Inflammatory macrophage treated with lipopolysaccharide for 1 hour (primary cell): ENCODE results near the gene LGR6.
A peak's percentile ranks its signal among the peaks of the same experiment; 100 is the strongest.

ENCODE experiments used
- DNase-seq, 2 donors: peaks; one replicate each; pipeline ENCODE4 v3.0.0-alpha.2; 2020 to 2022

The LGR6 gene

DNA sequence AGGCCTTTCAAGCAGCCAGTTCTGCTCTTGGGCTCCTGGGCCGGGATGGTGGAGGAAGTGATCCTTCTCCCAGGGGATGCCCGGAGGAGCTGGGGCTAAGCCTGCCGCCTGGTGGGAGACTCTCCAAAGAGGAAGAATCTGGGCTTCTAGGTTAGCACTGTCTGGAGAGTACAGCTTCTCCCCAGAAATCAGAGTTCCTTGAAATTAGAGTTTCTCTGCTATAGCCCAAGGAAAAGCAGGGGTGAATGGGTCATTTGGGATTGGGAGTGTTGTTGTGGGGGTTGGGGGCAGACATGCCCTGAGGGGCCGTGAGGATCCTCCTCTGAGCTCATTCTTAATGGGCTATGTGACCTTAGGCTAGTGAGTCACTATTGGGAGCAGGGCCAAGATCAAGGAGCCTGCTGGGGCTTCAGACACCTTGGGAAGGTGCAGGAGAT lies 6.5 kb downstream of the LGR6 start:
- DNase-seq, result no peak

DNA sequence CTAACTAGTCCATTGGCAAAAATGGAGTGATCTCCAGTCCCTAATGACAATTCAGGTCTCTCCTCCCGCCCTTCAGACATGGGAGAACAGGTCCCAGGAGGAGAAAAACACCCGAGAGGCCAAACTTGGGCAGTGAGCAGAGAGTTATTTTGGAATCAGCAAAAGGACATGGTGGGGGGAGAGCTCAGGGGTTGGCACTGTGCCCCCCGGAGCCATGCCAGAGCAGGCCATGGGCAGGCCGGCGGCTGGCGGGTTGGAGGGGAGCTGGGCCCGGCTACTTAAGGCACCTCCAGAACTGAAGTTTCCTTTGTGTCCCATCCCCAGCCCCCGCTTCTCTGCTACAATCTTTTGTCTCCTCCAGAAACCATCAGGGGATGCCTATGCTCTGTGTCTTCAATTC lies 7.1 kb downstream of the LGR6 start:
- DNase-seq, result no peak

DNA sequence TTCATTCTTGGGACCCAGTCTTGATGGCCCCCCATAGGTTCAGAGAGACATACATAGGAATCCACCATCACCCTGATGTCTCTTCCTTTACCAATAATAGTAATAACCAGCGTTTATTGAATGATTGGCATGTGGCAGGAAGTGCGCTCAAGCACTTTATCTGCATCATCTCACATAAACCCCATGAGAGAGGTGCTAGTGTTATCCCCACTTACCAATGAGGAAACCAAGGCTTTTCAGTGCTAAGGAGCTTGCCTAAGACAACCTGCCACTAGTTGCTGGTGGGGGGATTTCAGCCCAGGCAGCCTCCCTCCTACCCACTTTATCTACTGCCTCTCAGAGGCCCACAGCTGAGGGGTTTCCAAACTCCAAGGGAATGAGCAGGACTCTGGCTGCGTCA lies 7.7 kb downstream of the LGR6 start:
- no peak for DNase-seq

DNA sequence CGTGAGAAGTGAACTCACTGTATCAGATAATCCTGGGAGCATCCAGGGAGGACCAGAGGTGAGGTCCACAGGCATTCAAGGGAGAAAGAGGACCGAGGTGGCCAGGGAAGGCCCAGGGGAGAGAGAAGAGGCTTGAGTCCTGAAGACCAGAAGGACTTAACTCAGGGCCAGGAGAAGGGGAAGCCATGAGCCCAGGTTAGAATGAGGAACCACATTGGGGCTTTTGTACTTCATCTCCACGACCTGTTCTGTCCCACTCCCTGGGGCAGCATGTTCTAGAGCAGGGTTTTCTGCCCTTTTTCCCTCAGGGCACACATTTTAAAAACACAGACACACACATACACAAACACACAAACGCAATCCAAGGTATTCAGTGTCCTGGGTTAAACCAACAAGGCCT lies 8.4 kb downstream of the LGR6 start:
- no peak for DNase-seq

DNA sequence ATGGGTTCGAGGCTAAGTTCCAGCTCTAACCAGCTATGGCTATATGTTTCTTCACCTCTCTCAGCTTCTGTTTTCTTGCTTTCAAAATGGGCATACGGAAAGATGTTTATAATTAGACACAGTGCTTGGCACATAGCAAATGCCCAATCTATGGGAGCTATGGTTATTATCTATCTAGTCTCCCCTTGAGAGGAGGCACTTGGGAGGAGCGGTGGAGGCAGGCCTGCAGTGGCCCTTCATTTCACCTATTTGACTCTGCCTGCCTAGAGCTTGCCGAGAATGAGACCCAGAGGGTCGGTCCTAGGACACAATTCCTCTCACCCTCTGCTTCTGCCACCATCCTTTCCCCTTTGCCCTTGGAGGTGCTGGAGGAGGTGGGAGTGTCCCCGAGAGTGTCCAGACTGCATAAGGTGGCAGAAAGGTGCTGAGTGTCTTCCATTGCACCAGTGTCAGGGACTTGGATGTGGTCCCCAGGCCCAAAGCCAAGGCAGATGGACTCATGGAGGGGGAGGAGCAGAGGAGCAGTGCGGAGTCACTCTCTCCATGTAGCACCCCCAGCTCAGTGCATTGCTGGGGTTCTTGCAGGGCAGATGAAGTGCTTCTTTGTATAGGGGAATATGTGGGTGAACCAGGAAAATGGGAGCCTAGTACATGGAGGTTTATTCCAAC lies 9.0 kb downstream of the LGR6 start:
- no peak for DNase-seq

DNA sequence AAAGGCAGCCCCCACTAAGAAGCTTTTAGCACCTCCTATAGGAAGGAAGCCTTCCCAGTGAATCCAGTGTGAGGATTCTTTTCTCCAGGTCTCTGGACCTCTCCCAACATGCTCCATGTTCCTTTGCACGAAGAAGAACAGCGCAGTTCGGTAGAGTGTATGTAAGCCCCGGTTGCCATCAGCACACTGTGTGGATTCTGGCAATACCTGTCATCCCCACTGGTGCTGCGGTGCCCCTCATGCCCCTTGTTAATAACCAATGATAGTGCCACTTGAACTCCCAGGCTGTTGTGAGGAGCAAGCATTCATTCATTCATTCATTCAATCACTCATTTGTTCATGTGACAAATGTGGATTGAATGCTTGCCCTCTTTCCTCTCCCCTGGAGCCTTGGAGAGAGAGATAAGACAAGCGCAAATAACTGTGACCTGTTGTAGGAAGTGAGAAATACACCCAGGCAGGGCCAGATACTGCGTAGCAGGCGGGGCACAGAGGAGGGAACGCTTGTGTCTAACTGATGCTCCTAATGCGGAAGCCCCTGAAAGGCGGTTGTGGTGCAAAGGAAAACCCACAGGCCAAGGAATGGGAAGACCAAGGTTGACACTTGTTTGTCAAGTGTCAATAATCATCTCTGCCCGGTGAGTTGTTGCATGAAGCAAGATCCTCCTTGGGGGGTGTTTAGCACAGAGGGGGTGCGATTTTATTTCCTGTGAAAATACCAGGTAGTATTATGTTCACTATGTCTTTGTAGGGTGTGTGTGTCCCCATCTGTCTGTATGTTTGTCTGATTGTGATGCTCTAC lies 9.8 kb downstream of the LGR6 start:
- DNase-seq, result no peak

DNA sequence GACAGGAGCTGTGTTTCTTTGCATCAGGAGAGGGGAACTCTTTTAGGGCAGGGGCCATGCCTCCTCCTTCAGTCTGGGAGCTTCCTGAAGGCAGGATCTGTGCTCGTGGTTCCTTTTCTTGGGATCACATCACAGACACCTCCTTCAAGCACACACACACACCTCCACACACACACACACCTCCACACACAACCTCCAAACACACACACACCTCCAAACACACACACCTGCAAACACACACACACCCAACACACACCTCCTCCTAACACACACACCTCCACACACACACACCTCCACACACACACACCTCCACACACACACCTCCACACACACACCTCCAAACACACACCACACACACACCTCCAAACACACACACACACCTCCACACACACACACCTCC lies 10.5 kb downstream of the LGR6 start:
- no peak for DNase-seq

DNA sequence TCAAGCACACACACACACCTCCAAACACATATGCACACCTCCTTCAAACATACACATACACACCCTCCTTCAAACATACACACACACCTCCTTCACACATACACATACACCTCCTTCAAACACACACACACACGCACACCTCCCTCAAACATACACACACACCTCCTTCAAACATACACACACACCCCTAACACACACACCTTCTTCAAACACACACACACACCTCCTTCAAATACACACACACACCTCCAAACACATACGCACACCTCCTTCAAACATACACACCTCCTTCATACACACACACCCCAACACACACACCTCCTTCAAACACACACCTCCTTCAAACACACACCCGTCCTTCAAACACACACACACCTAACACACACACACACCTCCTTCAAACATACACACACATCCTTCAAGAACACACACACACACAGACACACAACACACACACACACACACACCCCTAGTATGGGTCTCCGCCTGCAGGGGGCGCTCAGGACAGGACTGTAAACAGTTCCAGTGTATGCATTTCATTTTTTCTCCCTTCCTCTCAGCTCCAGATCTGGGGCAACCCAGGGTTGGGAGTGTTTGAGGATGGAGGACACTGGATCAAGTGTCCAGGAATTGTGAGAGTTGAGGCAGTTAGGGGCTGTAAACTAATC lies 12.1 kb downstream of the LGR6 start:
- peak in 1 of 2 donors; percentile 31 for DNase-seq

DNA sequence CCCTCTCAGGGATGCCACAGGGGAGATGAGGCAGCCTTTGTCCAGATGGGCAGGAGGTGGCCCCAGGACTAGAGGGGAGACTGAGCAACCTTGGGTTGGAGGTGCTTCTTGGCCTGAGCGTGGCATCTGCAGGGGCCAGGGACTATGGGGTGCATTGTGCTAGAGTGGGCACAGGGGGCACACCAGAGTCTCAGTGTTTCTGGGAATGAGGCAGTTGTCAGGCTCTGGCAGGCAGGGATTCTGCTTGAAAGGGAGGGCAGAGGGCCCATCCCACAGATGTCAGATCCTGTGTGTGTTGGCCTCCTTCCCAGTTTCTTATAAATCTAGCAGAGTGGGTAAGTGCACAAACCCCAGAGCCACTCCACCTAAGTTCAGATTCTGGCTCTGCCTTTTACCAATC lies 13.7 kb downstream of the LGR6 start:
- no peak for DNase-seq

DNA sequence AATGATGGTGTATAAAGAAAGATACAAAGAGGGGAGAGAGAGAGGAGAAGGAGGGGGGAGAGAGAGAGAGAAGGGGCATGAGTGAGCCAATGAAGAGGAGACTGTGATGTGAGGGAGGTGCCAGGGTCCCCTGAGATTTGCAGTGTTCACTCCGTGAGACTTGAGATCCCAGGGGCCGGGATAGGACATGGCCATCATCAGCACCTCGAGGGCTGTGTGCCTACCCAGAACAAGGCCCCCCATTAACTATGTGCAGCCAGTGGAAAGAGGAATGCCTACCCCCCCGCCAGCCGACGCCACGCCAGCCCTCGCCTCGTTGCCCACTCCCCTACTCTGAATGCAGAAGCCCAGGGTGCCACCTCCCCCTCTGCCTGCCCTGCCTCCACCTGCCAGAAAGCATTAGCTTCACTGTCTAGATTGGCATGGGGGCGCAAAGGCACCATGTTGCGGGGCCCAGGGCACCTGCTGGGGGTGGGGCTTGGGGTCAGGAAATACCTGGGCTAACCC lies 14.8 kb downstream of the LGR6 start:
- no peak for DNase-seq

DNA sequence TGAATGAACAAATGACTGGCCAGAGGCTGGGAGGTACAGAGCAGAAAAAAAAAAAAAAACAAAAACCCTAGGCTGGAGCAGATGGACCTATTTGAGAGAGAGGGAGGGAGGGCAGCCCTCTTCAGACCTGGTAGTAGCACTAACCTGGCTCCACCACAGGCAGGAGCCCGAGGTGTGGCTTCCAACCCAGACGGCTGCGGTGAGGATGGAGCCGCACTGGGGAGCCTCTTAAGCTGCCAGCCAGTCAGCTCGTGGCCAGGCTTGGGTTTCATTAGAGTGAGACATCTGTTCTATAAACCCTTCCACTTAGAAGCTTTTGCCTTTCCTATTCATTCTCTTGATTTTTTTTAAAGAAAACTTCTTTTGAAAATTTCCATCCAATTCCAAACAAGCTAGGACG lies 16.8 kb downstream of the LGR6 start:
- DNase-seq, result no peak

DNA sequence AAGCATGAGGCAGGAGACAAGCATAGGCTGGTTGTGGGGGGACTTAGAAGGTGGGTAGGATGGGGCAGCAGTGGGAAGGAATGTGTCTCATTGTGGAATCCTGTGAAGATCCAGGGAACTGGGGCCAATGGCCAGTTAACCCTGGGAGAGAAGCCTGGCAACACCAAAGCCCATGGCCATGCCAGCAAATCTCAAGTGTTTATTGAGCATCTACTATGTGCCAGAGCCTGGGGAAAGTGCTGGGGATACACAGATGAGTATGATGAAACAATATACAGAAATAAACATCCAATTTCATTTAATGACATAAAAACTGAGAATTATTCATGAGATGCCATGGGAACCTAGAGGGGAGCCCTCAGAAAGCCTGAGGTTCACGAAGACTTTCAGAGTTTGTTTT lies 17.4 kb downstream of the LGR6 start:
- DNase-seq, result no peak

DNA sequence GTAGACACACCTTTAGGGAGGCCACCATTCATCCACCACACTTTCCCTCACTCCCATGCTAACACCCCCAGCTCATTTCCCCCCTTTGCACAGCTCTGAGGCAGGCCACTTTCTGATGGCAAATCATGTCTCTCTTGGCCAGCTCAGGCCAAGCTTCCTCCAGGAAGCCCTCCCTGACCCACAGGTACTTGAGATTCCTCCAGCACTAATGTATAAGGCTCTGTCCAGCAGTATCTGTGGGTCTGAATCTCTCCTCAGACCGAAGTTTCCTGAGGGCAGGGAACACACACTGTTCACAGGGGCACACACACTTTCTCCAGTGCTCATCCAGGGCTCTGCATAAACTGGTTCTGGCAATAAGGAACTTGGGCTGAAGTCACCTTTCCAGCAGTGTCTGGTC lies 19.2 kb downstream of the LGR6 start:
- no peak for DNase-seq

DNA sequence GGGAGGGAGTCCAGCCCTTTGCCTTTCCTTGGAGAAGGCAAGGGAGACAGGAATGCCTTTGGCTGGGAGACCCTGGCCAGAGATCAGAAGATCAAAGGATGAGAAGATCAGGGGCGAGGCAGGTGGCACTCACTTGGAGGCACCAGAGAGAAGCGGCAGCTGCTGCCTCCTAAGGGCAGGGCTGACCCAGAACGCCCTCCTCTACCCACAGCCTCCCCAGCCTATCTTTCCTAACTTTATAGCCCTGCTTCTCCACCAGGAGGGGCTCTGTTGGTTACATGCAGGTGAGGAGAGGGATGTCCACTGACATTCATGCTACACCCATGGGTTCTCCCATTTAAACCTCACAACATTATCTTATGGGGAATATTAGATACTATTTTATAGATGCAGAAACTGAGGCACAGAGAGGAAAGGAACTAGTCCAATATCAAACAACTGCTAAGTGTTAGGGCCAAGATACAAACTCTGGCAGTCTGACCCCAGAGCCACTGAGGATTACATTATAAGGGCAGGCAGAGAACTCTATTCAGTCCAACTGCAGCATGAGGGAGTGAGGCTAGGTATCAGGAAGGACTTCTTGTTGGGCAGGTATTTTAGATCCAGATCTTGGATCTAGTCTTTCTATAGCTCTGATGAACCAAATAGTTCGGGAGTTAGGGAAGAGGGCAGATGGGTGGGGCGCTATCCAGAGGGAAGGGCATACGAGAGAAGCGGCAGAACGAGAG lies 19.9 kb downstream of the LGR6 start:
- DNase-seq, result no peak

DNA sequence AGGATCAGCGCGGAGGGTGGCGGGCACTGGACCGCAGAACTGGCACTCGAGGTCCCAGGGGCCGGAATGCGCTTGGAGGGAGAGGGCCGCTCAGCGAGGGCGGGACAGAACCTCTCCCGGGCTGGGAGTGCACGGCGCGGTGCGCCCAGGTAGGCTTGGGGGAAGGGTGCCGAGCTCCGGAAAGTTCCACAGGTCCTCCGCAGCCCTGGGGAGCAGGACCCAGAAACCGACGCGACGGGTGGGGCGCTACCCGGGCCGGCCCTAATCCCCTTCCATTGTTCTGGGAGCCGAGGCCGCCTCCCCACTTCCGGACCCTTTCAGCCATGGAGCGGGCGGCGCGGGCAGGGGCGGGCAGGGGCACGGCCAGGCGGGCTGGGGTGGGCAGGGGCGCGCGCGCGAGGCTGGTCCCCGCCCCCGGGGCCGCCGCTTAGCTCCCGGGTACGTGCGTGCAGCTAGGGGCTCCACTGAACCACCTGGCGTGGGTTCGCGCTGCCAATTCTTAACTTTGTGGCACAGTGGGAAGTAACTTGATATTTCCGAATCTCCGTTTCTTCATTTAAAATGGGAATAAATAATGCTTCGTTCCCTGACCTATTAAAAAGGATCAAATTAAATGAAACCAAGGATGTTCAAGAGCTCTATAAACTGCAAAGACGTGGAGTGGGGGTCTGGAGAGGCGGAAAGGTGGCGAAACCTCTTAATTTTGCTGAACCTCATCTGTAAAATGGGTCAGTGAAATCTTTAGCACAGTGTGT lies 20.7 kb downstream of the LGR6 start:
- DNase-seq, result no peak

DNA sequence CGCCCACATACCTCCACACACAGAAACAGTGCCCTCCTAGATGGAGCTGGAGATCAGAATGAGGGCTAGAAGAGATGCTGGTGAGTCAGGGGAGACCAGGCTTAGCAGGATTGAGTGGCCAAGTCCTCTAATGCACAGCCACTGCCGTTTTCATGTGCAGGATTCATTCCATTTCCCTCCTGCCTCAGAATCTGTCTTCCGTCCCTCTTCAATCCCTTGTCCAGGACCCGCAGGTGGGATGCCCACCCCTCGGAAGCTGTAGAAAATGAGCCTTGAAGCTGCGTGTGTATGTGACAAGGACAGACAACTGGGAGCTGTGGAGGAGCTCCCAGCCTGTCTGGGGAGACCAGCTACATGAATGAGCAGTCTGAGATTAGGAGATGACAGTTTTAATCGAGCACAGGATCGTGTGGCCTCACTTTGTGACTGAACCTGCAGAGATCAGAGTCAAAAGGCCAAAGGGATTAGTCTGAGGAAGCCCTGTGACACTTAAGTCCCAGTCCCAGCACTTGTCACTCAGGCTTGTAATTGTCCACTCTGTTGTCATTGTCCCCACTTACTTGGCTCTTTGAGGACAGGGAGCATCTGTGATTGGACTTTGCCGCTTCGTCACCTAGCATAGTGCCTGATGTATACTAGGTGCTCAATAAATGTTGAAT lies 22.0 kb downstream of the LGR6 start:
- no peak for DNase-seq

DNA sequence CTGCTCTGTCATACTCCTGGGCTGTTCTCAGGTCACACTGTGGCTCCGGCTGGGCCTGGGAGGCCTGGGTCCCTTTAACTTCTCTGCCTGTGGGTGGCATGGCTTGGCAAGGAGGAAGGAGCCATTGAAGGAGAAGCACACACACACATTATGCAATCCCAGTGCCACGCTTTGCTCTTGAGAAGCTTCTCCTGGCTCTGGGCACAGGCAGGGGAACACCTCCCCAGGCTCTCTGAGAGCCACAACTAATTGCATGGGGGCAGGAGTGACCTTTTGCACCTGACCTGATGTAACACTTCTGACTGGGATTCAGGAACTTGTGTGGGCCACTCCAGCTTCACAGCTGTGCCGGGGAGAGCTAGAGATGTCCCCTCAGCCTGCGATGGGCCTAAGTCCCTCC lies 23.1 kb downstream of the LGR6 start:
- DNase-seq, result peak; percentile 13 to 44

DNA sequence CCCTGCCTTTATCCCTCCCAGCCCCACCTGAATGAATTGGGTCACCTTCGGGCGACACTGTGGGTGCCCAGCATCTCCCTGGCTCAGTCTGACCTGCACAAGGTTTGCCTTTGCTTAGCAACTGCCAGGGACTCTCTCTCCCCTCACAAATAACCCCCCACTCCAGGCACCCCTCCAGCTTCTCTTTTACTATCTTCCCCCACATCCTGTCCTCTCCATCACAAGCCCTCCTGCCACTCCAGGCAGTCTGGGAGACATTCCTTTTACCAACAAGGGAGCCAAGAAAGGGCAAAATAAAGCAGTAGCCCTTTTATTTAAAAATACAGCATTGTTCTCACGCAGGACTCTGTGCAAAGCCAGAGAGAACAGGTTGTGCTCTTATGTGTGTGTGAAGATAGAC lies 23.9 kb downstream of the LGR6 start:
- DNase-seq, result no peak

DNA sequence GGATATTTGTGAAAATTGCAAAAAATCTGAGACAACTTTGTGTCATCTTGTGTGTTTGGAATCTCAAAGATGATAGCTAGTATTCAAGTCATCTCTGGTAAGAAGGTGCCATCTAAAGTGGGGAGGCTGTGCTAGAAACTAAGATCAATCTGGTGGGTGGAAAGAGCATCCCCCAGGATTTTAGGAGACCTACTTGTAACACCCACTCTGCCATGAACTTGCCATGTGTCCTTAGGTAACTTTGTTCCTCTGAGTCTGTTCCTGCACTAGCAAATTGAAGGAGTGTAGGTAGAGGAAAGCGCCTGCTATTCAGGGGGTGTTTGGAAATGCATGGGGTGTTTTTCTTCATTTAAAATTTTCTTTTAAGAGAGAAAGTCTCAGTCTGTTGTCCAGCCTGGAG lies 24.4 kb downstream of the LGR6 start:
- DNase-seq, result no peak

DNA sequence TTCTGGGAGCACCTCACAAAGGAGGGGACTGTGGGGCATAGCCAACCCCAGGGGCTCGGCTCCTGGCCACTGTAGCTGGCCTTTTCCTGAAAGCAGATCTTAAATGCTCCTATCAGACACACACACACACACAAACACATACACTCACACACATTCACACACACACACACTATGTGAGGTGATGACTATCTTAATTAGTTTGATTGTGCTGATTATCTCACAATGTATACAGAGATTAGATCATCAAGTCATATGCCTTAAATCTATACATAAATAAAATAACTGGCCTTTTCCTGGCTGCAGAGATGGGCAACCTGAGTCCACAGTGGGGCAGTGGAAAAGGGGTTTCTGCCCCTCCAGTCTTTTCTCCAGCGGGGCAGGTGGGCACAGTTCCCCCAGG lies 27.1 kb downstream of the LGR6 start:
- DNase-seq, result no peak

DNA sequence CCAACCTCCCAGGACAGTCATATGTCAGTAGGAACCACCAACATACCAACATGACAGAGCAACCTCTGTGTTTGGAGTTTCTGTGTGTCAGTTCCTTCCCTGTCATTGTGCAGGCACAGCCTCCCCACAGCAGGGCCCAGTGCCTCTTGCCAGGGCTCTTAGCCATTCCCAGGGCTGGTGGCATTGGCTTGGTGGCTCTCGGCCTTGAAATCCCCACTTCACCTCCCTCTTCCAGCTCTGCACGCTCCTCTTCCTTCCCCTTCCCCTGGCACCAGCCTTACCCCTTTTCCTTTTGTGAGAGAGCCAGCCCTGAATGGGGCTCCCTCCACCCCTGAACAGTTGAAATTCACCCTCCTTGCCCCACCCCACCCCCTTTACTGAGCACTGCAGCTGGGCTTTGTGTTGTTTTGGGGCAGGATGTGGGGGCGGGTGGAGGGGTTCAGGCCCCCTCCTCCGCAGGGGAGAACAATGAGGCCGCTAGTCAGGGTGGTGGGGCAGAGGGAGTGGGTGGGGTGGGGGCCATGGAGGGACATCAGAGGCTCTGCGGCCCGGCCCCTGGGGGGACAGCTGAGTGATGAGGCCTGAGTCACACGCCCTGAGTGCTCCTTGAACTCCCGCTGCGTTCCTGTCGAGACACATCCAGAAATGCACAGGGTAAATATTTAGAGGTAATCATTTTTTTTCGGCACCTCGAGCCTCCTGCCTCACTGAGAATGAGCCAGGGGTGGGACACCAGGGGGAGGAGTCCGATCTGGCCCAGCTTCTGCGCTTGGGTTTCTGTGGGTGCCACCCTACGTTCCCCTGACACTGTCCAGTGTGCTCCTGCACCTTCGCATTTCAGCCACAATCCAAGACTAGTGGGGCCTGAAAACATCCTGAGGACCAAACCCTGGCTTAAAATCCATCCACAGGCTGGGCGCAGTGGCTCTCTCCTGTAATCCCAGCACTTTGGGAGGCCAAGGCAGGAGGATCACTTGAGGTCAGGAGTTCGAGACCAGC lies 28.6 kb downstream of the LGR6 start:
- DNase-seq, result no peak
